GM21576 (cell line): Measurements from ENCODE around the gene NUP205.
"Not testable (repeated sequence)": the region's sequence is repeated elsewhere in the genome, so short reads cannot be mapped to it uniquely, and the experiment has no call there.

Experiments
- ATAC-seq: cut with Tn5 transposase; IDR thresholded peaks from one replicate; pipeline ENCODE4 v1.9.1; 2021; ENCODE audit warnings: mild to moderate bottlenecking, moderate library complexity; ENCODE audit not compliant: unreplicated experiment

The NUP205 gene

DNA sequence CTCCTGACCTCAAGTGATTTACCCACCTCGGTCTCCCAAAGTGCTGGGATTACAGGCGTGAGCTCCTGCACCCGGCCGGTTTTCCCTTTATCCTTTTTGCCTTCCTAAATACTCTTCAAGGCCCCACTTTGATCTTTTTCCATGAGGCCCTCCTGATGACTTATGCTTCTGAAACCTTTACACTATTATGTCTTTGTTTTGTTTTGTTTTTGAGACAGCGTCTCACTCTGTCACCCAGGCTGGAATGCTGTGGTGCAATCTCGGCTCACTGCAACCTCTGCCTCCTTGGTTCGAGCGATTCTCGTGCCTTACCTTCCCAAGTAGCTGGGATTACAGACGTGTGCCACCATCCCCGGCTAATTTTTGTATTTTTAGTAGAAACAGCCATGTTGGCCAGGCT lies 108.4 kb downstream of the NUP205 start:
- no peak for ATAC-seq

DNA sequence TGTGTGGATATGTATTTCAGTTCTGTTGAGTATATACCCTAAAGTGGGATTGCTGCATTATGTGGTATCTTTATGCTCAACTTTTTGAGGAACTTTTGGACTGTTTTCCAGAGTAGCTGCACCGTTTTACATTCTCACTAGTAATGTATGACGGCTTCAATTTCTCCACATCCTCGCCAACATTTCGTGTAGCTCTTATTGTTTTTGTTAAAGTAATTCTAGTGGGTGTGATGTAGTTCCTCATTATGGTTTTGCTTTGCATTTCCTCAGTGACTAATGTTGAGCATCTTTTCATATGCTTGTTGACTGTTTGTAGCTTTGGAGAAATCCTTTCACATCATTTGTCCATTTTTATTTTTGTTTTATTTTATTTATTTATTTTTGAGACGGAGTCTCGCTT lies 109.1 kb downstream of the NUP205 start:
- ATAC-seq: no peak

DNA sequence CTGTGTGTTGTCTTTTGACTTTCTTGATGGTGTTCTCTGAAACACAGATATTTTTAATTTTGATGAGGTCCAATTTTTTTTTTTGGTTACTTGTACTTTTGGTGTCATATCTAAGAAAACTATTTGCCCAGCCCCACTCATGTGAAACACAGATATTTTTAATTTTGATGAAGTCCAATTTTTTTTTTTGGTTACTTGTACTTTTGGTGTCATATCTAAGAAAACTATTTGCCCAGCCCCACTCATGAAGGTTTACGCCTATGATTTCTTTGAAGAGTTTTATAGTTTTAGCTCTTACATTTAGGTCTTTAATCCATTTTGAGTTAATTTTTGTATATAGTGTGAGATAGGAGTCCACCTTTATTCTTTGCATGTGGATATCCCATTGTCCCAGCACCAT lies 109.9 kb downstream of the NUP205 start:
- ATAC-seq: not testable (repeated sequence)

DNA sequence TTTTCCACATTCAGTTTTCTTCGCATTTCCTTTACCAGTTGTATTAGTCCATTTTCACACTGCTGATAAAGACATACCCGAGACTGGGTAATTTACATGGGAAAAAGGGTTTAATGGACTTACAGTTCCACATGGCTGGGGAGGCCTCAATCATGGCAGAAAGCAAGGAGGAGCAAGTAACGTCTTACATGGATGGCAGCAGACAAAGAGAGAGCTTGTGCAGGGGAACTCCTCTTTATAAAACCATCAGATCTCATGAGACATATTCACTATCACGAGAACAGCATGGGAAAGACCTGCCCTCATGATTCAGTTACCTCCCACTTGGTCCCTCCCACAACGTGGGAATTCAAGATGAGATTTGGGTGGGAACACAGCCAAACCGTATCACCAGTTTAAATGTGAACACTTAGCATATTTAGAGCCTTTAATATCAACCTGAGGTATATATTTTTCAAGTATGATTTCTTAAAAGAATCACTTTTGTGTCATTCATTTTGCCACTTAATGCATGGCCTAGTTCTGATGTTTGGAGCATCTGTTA lies 111.2 kb downstream of the NUP205 start:
- not testable (repeated sequence) for ATAC-seq

DNA sequence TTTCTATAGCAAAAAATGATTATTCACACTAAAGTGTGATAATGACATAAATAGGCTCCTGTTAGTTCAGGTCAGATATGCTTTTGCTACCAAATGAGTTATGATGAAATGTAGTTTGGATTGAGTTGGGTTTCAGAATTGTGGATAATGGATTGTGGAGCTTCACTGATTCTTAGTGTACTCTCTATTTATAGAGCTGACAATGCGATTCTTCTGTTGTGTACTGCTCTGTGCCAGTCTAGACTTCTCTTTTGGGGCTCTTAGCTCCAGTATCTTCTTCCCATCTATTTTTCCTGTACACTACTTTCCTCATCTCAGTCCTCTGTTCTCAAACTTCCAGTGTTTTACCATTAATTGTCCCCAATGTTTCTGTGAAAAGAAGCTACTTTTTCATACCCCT lies 112.1 kb downstream of the NUP205 start:
- no peak for ATAC-seq

DNA sequence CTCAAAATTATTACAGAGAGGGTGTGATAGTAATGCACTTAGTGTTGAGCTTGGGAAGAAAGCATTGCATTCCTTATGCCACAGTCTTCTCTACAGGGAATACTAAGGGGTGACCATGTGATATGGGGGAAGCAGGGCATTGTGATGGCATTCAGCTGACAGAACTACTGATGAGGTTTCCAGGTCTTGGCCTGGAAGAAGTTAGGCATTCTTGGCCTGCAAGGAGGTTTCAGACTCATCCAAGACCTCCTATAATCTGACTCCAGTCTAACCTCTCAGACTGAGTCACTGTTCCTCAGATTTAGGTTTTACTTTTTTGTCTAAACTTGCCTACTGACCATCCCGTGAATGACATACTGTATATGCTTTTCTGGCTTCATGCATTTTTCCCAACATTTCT lies 112.5 kb downstream of the NUP205 start:
- no peak for ATAC-seq

DNA sequence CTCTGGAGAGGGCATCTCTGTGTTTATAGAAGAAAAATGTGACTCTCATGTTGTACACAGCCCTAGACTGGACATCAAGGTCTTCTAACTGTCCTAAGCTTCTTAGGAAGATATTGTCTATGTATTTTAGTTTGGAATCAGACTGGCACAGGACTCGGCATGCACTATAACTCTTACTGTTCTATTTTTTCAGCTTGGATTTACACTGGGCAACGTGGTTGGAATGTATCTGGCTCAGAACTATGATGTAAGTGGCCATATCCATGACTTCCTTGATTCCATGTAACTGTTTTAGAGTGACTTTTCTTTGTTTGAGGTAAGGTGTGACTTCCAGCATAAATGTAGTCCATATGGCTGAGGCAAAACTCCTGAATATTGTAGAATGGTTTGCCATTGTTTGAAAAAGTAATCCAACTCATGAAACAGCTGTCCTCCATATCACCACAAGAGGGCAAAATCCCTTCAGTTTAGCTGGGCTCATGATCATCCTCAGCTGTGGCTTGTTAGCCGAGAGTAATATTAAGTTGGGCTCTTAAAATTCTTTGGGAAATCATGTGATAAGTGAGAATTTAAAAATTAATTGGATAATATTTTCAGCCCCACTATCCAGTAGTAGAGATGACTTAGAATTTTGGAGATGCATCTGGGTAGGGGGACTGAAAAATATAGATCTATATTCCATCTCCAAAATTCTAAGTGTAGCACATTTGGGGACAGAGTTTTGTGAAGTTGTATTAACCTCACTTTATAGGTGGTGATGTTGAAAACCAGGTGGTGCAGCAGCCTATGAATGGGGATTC lies 115.0 kb downstream of the NUP205 start:
- ATAC-seq: peak; percentile 74

DNA sequence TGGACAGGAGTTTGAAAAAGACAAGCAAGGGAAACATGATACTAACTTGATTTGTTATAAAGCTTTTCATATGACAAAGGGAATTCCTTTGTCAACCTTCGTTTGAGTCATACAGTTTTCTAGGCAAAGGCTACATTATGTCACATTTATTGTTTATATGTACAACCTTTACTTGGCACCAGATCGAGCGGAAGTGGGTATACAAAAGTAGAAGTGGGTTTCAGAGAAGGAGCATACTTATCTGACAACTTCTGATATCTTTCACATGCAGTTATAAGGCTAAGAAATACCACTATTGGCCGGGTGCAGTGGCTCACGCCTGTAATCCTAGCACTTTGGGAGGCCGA lies 115.6 kb downstream of the NUP205 start:
- ATAC-seq: no peak

DNA sequence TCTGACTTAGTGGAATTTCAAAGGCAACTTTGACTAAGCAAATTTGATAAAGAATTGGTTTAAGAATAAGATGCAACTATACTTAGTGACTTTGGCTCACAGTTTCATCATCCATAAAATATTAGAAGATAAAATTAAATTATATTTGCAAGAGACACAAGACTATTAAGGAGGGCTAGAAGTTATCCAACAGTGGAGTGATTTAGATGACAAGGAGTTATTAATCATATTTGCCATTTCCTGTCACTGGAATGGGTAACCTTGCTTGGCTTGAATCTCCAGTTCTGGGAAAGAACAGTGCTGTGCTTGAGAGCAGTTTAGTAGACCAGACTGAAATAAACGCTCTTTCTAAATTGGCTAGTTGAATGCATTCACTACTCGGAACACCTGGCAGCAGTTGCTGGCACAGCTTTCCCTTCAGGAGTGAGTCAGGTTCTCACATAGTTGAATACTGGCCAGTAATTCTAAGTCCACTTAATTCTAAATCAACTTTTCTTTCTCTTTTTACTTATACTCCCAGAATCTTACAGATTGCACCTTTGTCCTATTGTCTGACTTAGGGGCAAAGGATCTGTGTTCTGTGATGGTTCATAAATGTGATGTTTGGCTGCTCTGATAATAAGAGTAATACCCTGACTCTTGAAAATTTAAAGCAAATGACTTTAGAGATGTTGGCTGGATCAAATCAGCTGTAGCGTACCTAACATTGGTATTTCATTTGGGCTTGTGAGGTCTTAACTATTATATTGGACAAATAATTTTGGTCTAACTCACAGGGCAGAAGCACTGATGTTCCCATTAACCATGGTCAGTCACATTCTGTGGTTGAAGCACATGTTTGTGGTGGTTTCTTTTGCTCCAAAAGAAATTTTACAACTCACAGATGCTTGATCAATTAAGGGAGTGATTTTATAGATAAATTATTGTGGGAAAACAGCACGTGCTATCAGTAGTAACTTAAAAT lies 121.2 kb downstream of the NUP205 start:
- ATAC-seq: no peak

DNA sequence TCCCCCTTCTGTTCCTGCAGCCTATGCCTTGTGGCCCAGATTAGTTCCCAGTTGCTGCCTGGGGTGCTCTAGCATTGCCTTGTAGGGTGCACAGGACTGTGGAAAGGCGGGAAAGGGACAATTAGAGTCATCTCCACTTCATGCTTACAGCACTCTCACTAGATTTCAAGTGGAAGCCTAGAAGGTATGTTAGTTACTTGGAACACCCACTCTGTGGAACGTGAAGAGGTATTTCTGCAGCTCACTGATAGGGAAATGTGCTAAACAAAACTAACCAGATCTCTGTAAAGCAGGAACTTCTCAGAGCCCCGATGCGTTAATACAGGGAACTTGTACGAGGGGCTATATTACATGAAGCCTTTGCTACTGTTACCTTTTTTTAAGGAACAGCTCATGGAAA lies 124.0 kb downstream of the NUP205 start:
- no peak for ATAC-seq

DNA sequence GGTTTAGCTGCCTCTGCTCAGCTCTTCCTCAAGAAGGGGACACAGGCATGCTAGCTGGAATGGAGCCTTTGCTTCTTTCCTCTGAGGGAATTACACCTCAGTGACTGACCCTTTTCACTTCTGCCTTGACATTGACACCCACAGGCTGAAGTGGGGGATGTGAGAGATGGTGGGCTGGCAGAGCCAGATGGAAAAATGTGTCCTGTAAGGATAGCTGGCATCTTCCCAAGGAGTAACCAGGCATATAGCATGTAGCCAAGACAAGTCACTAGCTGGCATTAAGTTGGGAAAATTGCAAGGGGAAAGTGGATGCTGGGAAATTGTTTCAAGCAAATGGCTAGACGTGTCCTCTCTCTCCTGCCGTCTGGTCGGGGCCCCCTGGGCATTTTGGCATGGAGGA lies 124.5 kb downstream of the NUP205 start:
- ATAC-seq: no peak

DNA sequence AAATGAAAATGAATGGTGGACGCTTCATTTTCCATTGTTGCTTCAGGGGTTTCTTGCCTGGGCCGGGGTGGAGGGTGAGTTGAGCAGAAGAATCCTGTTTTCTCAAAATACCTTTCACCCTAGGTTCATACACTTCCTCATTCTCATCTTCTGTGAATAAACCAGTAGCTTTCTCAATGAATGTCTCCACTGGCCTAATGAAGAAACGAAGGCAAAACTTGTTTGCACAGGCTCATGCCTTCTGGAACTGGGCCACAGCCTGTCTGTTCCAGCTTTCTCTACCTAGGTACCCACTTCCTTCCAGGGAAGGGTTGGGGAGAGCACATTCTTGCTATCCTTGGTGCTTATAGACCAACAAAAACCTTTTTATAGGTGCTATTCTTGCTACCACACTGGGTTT lies 125.9 kb downstream of the NUP205 start:
- no peak for ATAC-seq

DNA sequence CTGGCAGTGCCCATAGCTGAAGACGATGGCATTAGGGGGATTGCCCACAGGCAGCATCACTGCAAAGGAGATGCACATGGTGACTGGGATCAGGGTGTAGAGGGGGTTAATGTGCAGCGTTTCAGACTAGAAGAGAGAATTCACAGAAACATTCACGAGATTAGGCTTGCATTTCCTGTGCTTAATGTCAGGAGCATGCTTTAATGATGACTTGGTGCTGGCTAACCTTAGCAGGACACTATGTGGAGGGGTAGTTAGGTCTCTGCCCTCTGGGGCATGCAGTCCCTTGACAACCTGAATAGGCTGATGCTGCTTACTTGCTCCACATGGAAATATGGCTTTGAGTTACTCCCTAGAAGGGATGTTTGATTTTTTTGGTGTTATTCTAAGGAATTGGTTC lies 126.4 kb downstream of the NUP205 start:
- no peak for ATAC-seq

DNA sequence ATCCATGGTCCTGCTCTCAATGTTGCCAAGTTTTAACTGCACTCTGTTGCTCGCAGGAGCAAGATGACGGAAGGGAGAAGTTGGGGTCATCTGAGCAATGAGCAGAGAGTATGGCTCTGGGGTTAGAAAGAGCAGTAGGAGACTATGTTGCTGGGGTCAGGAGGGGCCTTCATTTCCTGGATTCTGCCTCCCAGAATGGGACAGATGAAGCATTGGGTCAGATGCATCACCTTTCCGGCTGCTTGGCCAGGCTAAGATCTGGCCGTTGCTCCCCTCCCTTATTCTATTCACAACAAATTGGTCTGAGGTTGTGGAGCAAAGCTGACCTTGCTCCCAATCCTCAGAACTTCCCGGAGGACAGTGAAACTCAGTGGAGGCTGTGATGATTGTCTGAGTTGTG lies 127.0 kb downstream of the NUP205 start:
- no peak for ATAC-seq

DNA sequence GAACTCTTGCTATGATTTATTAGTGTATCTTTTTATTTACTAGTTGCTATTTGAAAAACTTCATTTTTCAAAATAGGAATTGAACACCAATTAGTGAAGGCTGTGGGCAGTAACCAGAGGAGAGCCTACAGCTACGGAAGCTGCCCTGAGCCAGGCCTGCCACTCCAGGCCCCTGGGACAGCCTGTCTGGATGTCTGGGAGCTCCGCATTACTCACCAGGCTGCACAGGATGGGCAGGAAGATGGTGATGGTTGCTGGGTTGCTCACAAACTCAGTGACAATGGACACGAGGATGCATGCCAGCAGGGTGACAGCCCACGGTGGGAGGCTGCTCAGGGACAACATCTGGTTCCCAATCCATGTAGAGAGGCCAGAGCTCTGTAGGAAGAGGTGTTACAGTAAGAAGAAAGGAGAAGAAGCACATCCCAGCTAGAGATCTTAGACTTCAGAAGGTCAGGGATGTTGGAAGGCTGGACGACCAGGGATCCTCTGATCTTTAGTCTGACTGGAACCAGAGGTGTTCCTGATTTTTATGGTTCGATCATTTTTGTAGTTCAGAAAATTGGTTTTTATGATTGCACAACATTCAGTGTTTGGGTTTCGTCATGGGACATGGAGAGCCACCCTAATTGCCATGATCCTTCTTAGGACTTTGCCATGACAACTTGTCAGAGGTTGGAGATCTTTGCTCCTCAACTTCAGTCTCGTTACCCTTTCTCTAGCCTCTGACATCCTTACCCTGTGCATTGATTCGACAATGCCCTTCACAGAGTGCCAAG lies 127.8 kb downstream of the NUP205 start:
- no peak for ATAC-seq

DNA sequence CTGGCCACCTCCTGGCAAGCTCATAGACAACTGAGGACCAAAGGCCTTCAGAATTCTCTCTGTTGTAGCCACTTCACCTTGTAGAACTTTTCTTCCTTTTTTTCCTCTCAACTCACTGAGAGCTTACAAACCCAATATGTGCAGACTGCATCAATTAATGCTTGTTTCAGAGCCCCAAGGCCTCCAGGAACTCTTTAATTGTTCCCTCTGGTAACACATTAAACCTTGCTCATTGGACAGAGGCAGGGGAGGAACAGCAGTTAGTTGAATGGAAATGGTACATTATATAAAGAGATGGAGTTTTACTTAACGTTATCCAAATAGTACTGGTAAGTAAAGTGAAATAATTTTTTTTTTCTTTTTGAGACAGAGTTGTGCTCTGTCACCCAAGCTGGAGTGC lies 129.7 kb downstream of the NUP205 start:
- ATAC-seq: no peak

DNA sequence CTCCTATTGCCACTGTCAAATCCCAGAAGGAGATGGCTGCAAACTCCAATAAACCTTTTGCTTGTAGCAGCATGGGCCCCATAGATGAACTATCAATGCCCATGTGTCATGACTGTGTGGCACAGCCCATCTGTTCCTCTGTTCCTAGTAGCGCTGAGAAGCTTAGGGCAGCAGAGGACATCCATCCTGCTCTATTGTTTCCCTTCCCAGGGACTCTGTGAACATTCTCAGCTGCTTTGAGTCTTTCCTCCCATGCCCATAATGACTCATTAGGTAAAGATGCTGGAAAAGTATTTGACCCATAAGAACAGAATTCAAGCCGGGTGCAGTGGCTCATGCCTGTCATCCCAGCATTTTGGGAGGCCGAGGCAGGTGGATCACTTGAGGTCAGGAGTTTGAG lies 132.8 kb downstream of the NUP205 start:
- ATAC-seq: no peak

DNA sequence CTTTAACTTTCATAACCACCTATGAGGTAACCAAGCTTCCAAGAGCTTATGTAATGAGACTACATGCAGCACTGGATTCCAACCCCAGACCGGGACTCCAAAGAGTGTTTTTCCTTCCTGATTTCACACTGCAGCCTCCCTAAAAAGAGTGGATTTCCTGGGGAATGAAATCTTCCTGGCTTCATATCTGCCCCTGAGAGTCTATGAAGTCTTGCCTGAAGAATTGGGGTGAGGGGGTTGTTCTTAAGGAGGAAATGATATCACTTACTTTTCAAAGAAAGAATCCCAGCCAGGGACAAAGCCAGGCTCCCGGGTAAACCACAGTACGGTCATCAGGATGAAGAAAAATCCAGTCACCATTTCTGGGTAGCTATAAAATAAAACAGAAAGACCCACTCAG lies 134.3 kb downstream of the NUP205 start:
- ATAC-seq: no peak

DNA sequence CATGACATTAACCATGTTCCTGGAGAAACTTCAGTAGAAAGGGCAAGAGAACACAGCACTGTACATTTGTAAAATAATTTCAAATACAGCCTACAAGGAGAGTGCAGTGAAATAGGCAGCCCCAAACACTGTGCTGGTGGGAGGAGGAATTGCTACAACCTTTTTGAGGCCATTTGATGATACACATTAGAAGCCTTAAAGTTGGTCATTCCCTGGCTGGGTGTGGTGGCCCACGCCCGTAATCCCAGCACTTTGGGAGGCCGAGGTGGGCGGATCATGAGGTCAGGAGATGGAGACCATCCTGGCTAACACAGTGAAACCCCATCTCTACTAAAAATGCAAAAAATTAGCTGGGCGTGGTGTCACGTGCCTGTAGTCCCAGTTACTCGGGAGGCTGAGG lies 134.9 kb downstream of the NUP205 start:
- ATAC-seq: not testable (repeated sequence)

DNA sequence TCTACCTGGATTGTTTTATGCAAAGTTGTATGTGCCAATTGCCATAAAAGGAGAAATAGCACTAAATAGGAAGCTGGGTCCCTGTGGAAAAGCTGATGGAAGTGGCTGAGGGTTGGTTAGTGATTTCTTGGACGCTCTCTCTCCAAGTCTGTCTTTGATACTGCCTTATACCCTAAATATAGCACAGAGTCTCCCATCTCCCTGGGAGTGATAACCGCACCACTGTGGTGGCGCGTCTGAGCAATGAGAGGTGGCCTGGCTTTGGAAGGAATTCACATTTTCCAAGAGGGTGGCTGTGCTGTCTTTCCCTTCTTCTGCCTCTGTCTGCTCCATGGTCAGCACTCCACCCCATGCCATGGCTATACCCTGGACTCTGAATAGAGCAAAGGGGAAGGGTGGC lies 135.8 kb downstream of the NUP205 start:
- ATAC-seq: no peak
